Measurements from ENCODE around the gene PRF1.

- no peak for TF ChIP-seq CTCF (IDR thresholded peaks at IDR 0.05)
- TF ChIP-seq POLR2A (IDR thresholded peaks at IDR 0.05): no peak
- TF ChIP-seq EP300 (IDR thresholded peaks at IDR 0.05): no peak
- no peak for TF ChIP-seq POLR2AphosphoS5 (IDR thresholded peaks at IDR 0.05)
Measured at GRCh38 chr10:70618663-70619062, 16.1 kb upstream of the PRF1 start.
